Epithelial cell of proximal tubule (primary cell): ENCODE results near the gene SPRTN. TPM values are rescaled to one million over a fixed set of nuclear protein-coding genes. Genes with fewer than 3 reads are reported as not detected.

ENCODE experiments used
- DNase-seq: peaks from one replicate; pipeline ENCODE4 v3.0.0-alpha.2; 2011; ENCODE audit warnings: low read depth
- H3K4me3 ChIP-seq: 2 replicates; pipeline ENCODE4 v1.5.1; 2011; ENCODE audit warnings: low read depth, mild to moderate bottlenecking, low read length
- total RNA-seq: library from RNA; depleted of rRNA; stranded (reverse); fragments of >200 nt; gene quantifications from 2 replicates; pipeline ENCODE4 v1.2.3, GENCODE V29; 2015
- TF ChIP-seq, protein P1 (sequence below): conservative IDR thresholded peaks from 2 replicates; pipeline ENCODE4 v1.5.1; 2012; ENCODE audit warnings: low read depth, mild to moderate bottlenecking, low read length

Gene SPRTN
- total RNA-seq, 1 donor from 2014 or later = 21.5 TPM

DNA sequence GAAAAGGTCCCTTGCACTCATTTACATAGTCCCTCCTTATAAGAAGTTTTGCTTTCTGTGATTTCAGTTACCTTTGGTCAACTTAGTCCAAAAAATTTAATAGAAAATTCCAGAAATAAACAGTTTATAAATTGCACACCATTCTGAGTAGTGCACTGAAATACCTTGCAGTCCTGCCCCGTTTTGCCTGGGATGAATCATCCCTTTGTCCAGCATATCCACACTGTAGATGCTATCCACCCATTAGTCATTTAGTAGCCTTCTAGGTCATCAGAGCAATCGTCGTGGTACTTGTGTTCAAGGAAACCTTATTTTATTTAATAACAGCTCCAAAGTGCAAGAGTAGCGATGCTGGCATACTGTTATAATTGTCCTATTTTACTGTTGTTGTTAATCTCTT lies 38.0 kb downstream of the SPRTN start:
- no peak for DNase-seq
- TF ChIP-seq, protein P1, sequence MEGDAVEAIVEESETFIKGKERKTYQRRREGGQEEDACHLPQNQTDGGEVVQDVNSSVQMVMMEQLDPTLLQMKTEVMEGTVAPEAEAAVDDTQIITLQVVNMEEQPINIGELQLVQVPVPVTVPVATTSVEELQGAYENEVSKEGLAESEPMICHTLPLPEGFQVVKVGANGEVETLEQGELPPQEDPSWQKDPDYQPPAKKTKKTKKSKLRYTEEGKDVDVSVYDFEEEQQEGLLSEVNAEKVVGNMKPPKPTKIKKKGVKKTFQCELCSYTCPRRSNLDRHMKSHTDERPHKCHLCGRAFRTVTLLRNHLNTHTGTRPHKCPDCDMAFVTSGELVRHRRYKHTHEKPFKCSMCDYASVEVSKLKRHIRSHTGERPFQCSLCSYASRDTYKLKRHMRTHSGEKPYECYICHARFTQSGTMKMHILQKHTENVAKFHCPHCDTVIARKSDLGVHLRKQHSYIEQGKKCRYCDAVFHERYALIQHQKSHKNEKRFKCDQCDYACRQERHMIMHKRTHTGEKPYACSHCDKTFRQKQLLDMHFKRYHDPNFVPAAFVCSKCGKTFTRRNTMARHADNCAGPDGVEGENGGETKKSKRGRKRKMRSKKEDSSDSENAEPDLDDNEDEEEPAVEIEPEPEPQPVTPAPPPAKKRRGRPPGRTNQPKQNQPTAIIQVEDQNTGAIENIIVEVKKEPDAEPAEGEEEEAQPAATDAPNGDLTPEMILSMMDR = no peak
- no peak overlapping the region for H3K4me3 ChIP-seq

DNA sequence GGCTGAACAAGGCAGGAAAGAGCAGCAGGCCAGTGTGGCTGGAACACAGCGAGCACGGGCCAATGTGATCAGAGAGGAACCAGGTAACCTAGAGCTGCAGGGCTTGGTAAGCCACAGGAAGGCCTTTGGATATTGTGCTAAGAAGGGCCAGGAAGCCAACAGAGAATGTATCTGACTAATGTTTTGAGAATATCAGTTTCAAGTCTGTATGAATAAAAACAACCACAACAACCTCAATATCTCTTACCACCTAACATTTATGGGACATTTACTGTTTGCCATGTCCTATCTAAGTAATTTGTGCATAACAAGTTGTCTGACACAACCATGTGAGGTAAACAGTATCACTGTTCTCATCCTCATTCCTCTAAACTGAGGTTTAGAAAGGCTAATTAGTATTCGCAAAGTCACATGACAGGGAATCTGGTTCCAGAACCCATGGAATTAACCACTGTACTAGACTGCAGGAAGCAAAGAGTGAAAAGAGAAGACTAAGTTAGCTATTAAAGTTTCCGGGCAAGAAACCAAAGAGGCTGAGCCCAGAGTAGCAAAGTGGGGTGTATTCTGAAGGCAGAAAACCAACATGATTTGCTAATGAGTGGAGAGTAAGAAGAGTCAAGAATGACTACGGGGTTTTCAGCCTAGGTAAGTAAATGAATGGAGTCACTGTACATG lies 38.9 kb downstream of the SPRTN start:
- peak overlapping the region; percentile 37 for H3K4me3 ChIP-seq
- TF ChIP-seq, protein P1 = no peak
- DNase-seq = peak; percentile 92

DNA sequence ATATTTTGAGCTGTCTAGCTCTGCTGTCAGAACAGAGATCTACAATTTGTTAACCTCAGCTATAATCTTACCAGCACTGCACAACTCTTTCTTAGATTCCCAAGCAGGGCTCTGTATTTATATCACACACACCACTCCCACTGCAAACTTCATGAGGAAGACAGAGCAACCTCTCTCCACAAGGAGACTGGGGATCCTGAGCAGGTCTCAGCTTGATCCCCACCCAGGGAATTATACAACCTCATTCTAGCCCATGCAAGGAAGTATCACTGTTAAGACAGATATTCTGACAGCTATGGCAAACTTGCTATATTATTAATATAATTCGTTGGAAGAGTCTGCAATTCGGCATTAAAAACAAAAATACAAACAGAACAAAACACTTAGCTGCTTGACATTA lies 43.6 kb downstream of the SPRTN start:
- H3K4me3 ChIP-seq = no peak overlapping the region
- TF ChIP-seq, protein P1 = no peak
- no peak for DNase-seq

DNA sequence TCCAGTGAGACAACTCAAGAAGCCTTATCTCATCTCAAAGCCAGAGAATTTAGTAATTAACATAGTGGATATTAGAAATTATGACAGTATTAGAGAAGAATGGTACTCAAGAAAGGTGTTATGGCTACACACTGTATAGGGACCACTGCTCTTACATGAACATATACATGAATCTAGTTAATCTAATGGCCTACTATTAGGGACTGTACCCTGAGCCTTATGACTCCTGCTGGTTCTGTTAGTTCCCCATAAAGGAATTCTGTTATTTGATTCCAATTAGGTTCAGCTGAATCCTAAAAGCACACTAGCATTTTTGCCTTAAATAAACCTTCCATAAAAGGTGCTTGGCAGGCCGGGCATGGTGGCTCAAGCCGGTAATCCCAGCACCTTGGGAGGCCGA lies 44.3 kb downstream of the SPRTN start:
- TF ChIP-seq, protein P1 = no peak
- no peak for DNase-seq
- no peak overlapping the region for H3K4me3 ChIP-seq

DNA sequence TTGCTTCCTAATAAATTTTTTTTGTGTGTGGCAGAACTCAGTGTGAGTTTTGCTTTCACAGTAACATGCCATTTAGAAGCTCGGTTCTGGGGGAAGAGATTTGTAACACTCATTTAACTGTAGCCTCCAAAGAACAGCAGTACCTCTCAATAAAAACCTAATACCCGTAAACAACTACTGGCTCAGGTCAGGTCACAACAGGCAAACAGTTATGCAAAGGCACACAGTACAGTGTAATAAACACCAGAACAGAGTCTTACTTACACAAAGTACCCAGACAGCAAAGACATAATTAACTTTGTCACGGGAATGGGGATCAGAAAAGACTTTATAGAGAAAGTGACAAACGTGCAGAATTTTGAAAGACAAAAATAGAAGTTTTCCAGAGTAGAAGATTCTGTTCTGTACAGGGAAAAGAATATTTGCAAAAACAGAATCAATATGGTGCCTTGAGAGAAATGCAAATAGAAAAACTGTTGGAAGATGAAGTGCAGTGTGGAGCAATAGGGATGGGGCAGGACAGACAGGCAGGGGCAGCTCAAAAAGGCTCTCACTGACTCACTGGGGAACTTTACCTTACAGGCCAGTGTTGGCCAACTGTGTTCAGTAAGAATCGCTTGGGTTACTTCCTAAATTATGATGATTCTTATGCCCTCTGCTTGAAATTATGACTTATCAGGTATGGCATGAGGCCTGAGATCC lies 45.2 kb downstream of the SPRTN start:
- no peak for DNase-seq
- peak overlapping the region; percentile 5 for H3K4me3 ChIP-seq
- TF ChIP-seq, protein P1 = no peak

DNA sequence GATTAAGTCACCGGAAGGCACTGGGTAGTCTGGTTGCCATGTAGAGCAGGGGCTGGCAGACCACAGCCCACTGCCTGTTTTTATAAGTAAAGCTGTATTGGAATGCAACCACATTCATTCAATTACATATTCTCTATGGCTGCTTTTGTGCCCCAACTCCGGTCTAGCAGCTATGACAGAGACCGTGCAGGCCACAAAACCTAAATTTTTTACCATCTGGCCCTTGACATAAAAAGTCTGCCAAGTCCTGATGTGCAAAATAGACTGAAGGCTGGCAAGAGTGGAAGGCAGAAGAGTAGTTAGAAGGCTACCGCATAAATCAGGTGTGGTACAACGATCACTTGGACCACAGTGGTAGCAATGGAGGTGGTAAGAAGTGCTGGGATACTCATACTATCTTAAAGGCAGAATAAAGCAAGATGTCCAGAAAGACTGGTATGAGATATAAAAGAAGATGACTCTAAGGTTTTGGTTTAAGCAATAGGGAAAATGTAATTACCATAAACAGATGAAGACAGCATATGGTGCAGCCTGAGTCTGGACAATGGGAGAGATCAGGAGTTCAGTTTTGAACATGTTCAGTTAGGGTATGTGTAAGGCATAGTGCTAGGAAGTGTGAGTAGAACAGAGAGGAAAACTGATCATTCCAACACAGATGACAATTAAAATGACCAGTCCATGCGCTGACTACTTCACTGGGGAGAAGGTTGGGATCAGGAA lies 46.8 kb downstream of the SPRTN start:
- no peak overlapping the region for H3K4me3 ChIP-seq
- no peak for DNase-seq
- TF ChIP-seq, protein P1 = no peak
